Measurements from ENCODE around the gene GLRX2.
"Not testable (repeated sequence)": the region's sequence is repeated elsewhere in the genome, so short reads cannot be mapped to it uniquely, and the experiment has no call there.

GLRX2 gene

GRCh38 chr1:193104907-193105820, at the start of gene GLRX2:
GLRX2 (minus strand) TSS chr1:193105414; CDS start chr1:193105382, 32 bp downstream.
- in situ Hi-C loops (cut with HindIII; ENCODE audit: low sequenced_read_pairs) = no loop called here

GRCh38 chr1:193144999-193145398, 39.8 kb upstream of the GLRX2 start:
- in situ Hi-C loops (cut with HindIII; ENCODE audit: low sequenced_read_pairs) = no loop called here

GRCh38 chr1:193144361-193144938, 39.2 kb upstream of the GLRX2 start:
- in situ Hi-C loops (cut with HindIII; ENCODE audit: low sequenced_read_pairs) = no loop called here

GRCh38 chr1:193143285-193143684, 38.1 kb upstream of the GLRX2 start:
- in situ Hi-C loops (cut with HindIII; ENCODE audit: low sequenced_read_pairs) = no loop called here

GRCh38 chr1:193142409-193142808, 37.2 kb upstream of the GLRX2 start:
- in situ Hi-C loops (cut with HindIII; ENCODE audit: low sequenced_read_pairs) = no loop called here

GRCh38 chr1:193141804-193142203, 36.6 kb upstream of the GLRX2 start:
- in situ Hi-C loops (cut with HindIII; ENCODE audit: low sequenced_read_pairs) = no loop called here

GRCh38 chr1:193140254-193140653, 35.0 kb upstream of the GLRX2 start:
- in situ Hi-C loops (cut with HindIII; ENCODE audit: low sequenced_read_pairs) = no loop called here

GRCh38 chr1:193131266-193131860, 26.1 kb upstream of the GLRX2 start:
- in situ Hi-C loops (cut with HindIII; ENCODE audit: low sequenced_read_pairs) = no loop called here

- in situ Hi-C loops (cut with HindIII; ENCODE audit: low sequenced_read_pairs) = no loop called here
Measured at GRCh38 chr1:193125369-193125768, 20.2 kb upstream of the GLRX2 start.

GRCh38 chr1:193123751-193124150, 18.5 kb upstream of the GLRX2 start:
- in situ Hi-C loops (cut with HindIII; ENCODE audit: low sequenced_read_pairs) = no loop called here

- in situ Hi-C loops (cut with HindIII; ENCODE audit: low sequenced_read_pairs) = no loop called here
Measured at GRCh38 chr1:193121616-193122593, 16.7 kb upstream of the GLRX2 start, which contains the start of gene CDC73. CDC73 (plus strand) TSS chr1:193122031; CDS start chr1:193122201, 170 bp downstream.

GRCh38 chr1:193120604-193121166, 15.5 kb upstream of the GLRX2 start:
- in situ Hi-C loops (cut with HindIII; ENCODE audit: low sequenced_read_pairs) = no loop called here

GRCh38 chr1:193118803-193119730, 13.9 kb upstream of the GLRX2 start:
- in situ Hi-C loops (cut with HindIII; ENCODE audit: low sequenced_read_pairs) = no loop called here

- in situ Hi-C loops (cut with HindIII; ENCODE audit: low sequenced_read_pairs) = no loop called here
Measured at GRCh38 chr1:193118194-193118593, 13.0 kb upstream of the GLRX2 start.

GRCh38 chr1:193117167-193117566, 12.0 kb upstream of the GLRX2 start:
- in situ Hi-C loops (cut with HindIII; ENCODE audit: low sequenced_read_pairs) = not testable (repeated sequence)

GRCh38 chr1:193115629-193116227, 10.5 kb upstream of the GLRX2 start:
- in situ Hi-C loops (cut with HindIII; ENCODE audit: low sequenced_read_pairs) = no loop called here

GRCh38 chr1:193114485-193115095, 9.4 kb upstream of the GLRX2 start:
- in situ Hi-C loops (cut with HindIII; ENCODE audit: low sequenced_read_pairs) = no loop called here

- in situ Hi-C loops (cut with HindIII; ENCODE audit: low sequenced_read_pairs) = no loop called here
Measured at GRCh38 chr1:193113992-193114332, 8.7 kb upstream of the GLRX2 start.
